Measurements from ENCODE around the gene HOXC5.

Gene HOXC5

DNA sequence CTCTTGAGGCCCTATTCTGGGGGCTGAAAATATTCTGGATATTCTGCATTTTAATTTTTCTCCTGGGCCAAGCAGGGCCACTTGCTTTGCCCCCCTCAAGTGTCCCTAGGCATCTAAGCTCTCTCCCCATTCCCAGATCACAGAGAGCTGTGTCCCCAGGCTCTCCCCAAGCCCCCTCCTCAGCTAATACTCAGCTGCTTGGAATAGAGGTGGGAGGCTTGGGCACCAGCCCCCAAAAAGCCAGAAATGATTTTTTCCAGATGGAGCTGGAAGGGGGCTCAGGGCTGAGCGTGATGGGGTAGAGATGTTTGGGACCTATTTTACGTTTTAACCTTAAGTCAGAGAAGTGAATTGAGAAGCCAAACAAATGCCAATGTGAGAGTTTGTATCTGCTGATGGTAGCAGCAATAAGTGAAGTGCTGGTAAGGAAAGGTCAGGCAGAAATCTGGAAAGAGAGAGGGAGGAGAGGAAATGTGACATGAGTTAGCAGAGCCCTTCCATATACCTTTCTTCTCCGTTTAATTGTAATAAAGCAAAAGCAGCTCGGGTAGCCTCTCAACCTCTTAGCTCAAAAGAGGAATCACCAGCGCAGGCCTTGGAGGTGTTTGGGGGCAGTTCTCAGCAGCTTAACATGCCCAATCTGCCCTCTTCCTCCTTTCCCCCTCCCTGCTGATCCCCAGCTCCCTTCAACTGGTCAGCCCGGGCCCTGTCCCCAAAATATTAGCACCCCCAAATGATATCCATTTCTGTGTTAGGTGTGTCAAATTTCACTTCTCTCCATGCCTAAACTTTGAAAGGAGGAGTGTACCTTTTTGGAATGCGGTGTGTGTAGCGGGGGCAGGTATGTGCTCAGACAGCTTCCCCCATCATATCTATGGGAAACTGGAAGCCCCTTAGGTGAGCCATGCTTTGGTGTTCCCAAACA, 9.6 kb upstream of the HOXC5 start:
- no peak overlapping the region for H3K4me3 ChIP-seq (ENCODE audit: low read depth, low read length)
- TF ChIP-seq, protein P1, sequence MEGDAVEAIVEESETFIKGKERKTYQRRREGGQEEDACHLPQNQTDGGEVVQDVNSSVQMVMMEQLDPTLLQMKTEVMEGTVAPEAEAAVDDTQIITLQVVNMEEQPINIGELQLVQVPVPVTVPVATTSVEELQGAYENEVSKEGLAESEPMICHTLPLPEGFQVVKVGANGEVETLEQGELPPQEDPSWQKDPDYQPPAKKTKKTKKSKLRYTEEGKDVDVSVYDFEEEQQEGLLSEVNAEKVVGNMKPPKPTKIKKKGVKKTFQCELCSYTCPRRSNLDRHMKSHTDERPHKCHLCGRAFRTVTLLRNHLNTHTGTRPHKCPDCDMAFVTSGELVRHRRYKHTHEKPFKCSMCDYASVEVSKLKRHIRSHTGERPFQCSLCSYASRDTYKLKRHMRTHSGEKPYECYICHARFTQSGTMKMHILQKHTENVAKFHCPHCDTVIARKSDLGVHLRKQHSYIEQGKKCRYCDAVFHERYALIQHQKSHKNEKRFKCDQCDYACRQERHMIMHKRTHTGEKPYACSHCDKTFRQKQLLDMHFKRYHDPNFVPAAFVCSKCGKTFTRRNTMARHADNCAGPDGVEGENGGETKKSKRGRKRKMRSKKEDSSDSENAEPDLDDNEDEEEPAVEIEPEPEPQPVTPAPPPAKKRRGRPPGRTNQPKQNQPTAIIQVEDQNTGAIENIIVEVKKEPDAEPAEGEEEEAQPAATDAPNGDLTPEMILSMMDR (IDR thresholded peaks at IDR 0.05; ENCODE audit: control insufficient read depth, extremely low read depth, insufficient read depth): no peak
- DNase-seq (ENCODE audit: low read depth): no peak

DNA sequence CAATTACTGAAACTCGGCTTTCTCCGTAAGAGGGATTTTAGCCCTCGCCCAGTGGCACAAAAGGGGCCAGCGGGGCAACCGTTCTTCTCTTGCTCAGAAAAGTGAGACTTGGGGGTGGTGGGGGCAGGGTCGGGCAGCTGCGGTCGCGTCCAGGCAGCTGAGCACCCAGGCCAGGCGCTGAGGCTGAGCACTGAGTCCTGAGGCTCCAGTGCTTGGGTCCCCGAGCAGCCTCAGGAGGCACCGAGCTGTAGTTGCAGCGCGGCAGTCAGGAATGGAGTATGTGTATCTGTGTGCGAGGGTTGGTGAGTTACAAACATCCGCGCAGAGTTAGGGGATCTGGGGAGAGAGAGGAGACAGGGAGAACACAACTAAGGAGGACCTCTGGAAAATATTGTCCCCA, 8.7 kb upstream of the HOXC5 start:
- TF ChIP-seq, protein P1 (IDR thresholded peaks at IDR 0.05; ENCODE audit: control insufficient read depth, extremely low read depth, insufficient read depth): no peak
- no peak for DNase-seq (ENCODE audit: low read depth)
- H3K4me3 ChIP-seq (ENCODE audit: low read depth, low read length): no peak overlapping the region

DNA sequence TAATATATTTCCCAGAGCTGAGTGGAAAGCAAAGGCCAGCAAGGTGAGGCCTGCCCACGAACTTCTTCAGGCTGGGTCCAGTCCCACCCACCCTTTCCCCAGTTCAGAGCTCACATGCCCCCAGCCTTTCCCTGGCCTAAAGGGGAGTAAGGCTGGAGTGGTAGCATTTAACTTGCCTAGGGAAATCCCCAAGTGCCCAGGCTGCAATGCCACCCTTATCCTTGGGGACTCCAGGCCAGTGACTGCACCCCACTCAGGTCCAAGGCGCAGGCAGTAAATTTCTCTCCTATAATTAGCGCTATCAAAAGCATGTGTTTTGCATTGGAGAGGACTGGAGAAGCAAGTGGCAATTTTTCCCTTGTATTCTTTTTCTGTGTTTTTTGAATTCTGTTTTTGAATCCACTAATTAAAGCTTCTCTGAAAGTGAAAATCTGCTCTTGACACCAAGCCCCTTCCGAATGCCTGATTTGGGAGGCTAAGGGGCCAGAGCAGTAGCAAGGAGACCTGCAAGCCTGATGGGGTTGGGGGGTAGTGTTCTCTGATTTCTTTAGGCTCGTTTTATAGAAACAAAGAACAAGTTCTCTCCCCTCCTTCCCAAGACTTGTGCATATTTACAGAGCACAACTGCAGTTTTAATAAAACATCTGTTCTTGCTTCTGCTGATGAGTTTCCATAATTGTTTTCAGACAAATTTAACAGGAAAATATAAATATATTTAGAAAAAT, 8.1 kb upstream of the HOXC5 start:
- TF ChIP-seq, protein P1 (IDR thresholded peaks at IDR 0.05; ENCODE audit: control insufficient read depth, extremely low read depth, insufficient read depth): no peak
- no peak for DNase-seq (ENCODE audit: low read depth)
- no peak overlapping the region for H3K4me3 ChIP-seq (ENCODE audit: low read depth, low read length)

DNA sequence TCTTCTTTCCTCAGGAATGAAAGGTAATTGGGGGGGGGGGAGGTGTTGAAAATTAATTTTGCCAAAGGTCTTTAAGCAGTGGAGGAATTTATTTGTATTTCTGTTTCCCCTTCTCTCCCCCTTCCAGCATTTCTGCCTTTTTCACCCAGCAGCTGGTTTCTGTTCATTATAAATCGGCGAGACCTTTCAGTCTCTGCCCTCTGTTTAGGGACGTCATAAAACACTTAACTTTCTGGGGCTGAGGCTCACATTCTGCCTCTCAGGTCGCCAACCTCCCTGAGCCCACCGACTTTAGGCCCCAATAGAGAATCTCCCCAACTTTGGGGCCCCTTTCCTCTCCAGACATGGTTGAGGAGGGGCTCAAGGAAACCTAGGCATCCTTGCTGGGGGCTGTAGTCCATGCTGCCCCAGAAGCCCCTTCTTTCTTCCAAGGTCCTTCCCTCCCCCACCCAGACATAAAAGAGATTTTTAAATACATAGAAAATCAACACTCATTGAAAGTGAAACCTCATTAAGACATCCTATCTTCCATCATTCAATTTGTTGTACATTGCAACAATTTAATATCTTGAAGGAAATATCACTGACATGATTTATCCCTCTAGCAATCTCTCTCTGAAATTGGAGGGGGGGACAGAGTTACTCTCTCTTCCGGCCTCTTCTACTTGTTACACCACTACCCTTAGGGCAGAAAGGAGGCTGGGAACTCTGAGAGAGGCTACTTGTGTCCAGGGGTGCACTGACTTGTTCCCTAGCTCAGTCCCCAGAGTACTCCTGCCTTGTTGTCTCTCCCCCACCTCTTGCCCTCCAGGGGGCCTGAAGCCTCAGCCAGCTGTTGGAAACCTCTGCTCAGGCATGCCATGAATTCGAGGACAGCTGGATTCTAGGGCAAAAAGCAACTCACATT, 7.1 kb upstream of the HOXC5 start:
- TF ChIP-seq, protein P1 (IDR thresholded peaks at IDR 0.05; ENCODE audit: control insufficient read depth, extremely low read depth, insufficient read depth): no peak
- no peak for DNase-seq (ENCODE audit: low read depth)
- no peak overlapping the region for H3K4me3 ChIP-seq (ENCODE audit: low read depth, low read length)

DNA sequence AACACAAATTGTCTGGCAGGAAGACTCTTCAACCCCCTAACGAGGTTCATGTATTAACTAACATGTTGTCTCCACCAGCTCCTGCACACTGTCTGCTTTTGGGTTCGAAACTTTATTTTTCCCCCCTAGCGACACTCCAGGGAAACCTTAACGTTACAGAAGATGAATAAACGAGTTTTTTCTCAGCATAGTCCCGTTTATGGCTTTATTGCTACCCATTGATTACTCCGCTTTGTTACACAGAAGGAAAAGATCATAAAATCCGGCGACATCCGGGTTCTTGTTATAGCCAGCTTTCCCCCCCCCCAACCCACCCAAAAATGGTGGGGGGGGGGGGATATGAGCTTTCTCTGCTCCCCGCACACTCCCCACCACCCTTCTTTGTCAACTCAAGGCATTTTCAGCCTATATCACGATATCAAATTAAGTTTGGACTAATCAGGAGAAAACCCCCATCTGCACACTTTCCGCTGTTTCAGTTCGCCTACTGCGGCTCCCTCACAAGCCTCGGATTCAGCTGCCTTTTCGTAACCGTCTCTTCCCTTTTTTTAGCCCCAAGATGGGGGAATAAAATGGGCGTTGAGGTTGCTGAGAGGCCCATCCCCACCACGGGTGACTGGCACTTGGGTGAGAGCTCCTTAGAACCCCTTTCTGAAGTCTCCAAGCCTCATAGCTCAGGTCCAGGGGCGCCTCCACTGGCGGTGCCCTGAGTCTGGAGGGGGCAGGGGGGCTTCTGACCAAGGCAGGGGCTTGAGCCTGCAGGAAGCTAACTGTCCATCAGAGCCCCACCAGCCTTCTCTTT, 6.0 kb upstream of the HOXC5 start:
- no peak overlapping the region for H3K4me3 ChIP-seq (ENCODE audit: low read depth, low read length)
- DNase-seq (ENCODE audit: low read depth): no peak
- TF ChIP-seq, protein P1 (IDR thresholded peaks at IDR 0.05; ENCODE audit: control insufficient read depth, extremely low read depth, insufficient read depth): no peak

DNA sequence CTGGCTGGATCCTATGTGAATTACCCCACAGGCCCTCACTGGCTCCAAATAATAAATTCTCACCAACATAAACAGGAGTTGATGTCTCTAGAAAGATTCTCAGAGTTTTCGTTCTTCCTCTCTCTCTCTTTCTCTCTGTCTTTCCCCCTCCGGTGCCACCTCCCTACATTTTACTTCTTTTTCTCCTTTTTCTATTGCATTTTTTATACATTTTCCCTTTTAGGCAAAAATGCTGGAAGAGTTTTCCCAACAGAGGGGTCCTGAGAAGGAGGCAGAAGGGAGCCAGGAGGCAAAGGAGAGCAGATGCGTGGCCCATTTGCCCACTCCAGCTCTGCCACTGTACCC, 5.4 kb upstream of the HOXC5 start:
- TF ChIP-seq, protein P1 (IDR thresholded peaks at IDR 0.05; ENCODE audit: control insufficient read depth, extremely low read depth, insufficient read depth): no peak
- no peak for DNase-seq (ENCODE audit: low read depth)
- no peak overlapping the region for H3K4me3 ChIP-seq (ENCODE audit: low read depth, low read length)
